ENCODE measurements around the gene JARID2. TPM values are rescaled to one million over a fixed set of nuclear protein-coding genes. Genes with fewer than 3 reads are reported as not detected.

Gene JARID2
- total and polyA plus RNA-seq, 2 of the 4 experiments (the other 2 are of a cell fraction) = 9.6 to 12.9 TPM

DNA sequence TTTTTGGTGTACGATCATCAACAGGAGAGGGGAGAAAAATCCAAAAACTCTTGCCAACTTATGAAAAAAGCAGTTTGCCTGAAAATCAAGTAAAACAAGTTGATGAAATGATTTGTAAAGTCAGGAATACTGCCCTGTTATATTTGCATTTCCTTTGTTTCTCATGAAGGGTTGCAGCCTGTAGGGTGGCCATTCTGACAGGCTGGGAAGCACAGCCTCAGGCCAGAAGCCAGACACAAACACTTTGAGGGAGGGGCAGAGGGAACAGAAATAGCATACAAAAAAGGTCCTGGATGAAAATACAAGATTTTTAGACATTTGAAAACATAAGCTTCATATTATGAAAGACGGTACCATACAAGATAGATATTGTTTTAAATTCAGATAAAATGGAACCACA, 307.2 kb downstream of the JARID2 start:
- Histone ChIP-seq H3K79me1 (ENCODE audit: low read depth in 1 of 2, low read length in 2 of 2) (peaks cover 0 to 8% of the 10 kb centered on the region in 2 experiments; a peak in 2 of 4 replicates), H2AK5ac (ENCODE audit: low read depth, low read length) (no peak overlapping the region), H2AK9ac (replicated peaks; ENCODE audit: low read depth, low read length, poor library complexity) (no peak overlapping the region), H3K14ac (replicated peaks; ENCODE audit: low read depth, low read length) (no peak overlapping the region), H3K4me1 (ENCODE audit: control insufficient read depth, insufficient read depth, low read length) (no peaks in the 10 kb centered on the region; the same call in 1 of the 2 replicates), H4K91ac (ENCODE audit: insufficient read depth, low read depth, low read length) (no peak overlapping the region), H3K9me3 (ENCODE audit: control insufficient read depth, insufficient read depth, low read length) (no peaks in the 10 kb centered on the region), H3K4me2 (ENCODE audit: low read depth, low read length) (no peak overlapping the region), H3K9ac (ENCODE audit: low read depth, low read length) (no peak overlapping the region), H3K4ac (ENCODE audit: low read depth, low read length) (no peak overlapping the region), H2BK20ac (ENCODE audit: low read depth, low read length) (no peak overlapping the region), H3K18ac (ENCODE audit: low read depth, low read length) (no peak overlapping the region), H3K56ac (ENCODE audit: extremely low read depth, insufficient read depth, low read length) (no peak overlapping the region), H3K9me1 (ENCODE audit: insufficient read depth, low read length) (peaks cover 5% of the 10 kb centered on the region; the same call in 1 of the 2 replicates), H4K8ac (ENCODE audit: low read depth in 2 of 2, low read length in 2 of 2) (no peak overlapping the region), H3K27me3 (ENCODE audit: control insufficient read depth, insufficient read depth, low read length) (no peaks in the 10 kb centered on the region), H3K4me3 (ENCODE audit: insufficient read depth, low read depth, low read length) (no peak overlapping the region), H2BK120ac (ENCODE audit: low read depth, low read length) (no peak overlapping the region), H3K36me3 (ENCODE audit: control insufficient read depth, insufficient read depth, low read length) (no peaks in the 10 kb centered on the region), H2AFZ (replicated peaks; ENCODE audit: low read length, poor library complexity) (no peak overlapping the region), H4K5ac (ENCODE audit: low read depth, low read length) (no peak overlapping the region), H2BK15ac (ENCODE audit: low read depth, low read length) (no peak overlapping the region), H2BK5ac (ENCODE audit: low read depth, low read length, poor library complexity, severe bottlenecking) (no peak overlapping the region), H4K20me1 (ENCODE audit: insufficient read depth, low read length) (no peaks in the 10 kb centered on the region), H3K23ac (ENCODE audit: low read depth, low read length) (no peak overlapping the region), H3K27ac (ENCODE audit: insufficient read depth, low read length) (no peak overlapping the region)
- DNase-seq = no peak
- in situ Hi-C loops (cut with MboI; ENCODE audit: low sequenced_read_pairs) (no loop called here), intact Hi-C loops (cut with micrococcal nuclease) (loop anchor here (5.0 kb wide), 1 partner anchor 34 kb away; no protein-coding TSS in a partner anchor), dilution Hi-C loops (cut with HindIII; ENCODE audit: low sequenced_read_pairs, unreplicated experiment) (no loop called here)
- WGBS, 2 experiments (ENCODE audit: extremely low coverage in 2 of 2, insufficient read length in 1 of 2) = no CpG with 5 or more reads among the region's 2 CpGs
- no peak for ATAC-seq (ENCODE audit: low read depth)
- ChIA-PET CTCF (no interaction called here), POLR2A (ENCODE audit: unreplicated experiment) (no interaction called here)
- BruUV-seq (replicated peaks) = no TSS peak
- no peak for TF ChIP-seq NFE2L2 (IDR thresholded peaks at IDR 0.05; ENCODE audit: low read depth, low read length)
